ENCODE measurements around the gene SNAPIN. TPM values are rescaled to one million over a fixed set of nuclear protein-coding genes. Genes with fewer than 3 reads are reported as not detected.

SNAPIN gene
- total RNA-seq, 1 experiment from 2014 or later, result 23.4 TPM

- CTCF ChIA-PET, result interaction anchor here (0.8 to 1.2 kb wide), 3 partner anchors 31 to 84 kb away, joined by 3 to 4 read pairs (median 3); partner anchors contain the start of gene S100A13
- Mint-ChIP-seq H3K36me3 (no peaks in the 10 kb centered on the region), H3K4me3 (no peak overlapping the region)
These were observed 52.5 kb downstream of the SNAPIN start for GRCh38 chr1:153711026-153711425.

More at GRCh38 chr1:153711026-153711425, 52.5 kb downstream of the SNAPIN start:
- no peak for ATAC-seq
- POLR2A ChIA-PET, result no interaction called here
- DNase-seq (ENCODE audit: low spot score), result no peak
- Mint-ChIP-seq H3K27me3 (ENCODE audit: low read depth) (no peaks in the 10 kb centered on the region; the same call in 1 of the 2 replicates), H3K9me3 (no peaks in the 10 kb centered on the region), H3K4me1 (peaks cover 4% of the 10 kb centered on the region; the same call in 1 of the 2 replicates), H3K27ac (0 out of 2 replicates have a peak overlapping the region, but pooled peaks have one; percentile 4)
- TF ChIP-seq ZNF219 (CRISPR knock-in tag; IDR thresholded peaks at IDR 0.05; ENCODE audit: borderline replicate concordance), result no peak
- no peak for TF ChIP-seq MYBL2 (CRISPR knock-in tag; IDR thresholded peaks at IDR 0.05)
- no peak for TF ChIP-seq HMGA2 (CRISPR knock-in tag; IDR thresholded peaks at IDR 0.05)
- TF ChIP-seq, protein P1, sequence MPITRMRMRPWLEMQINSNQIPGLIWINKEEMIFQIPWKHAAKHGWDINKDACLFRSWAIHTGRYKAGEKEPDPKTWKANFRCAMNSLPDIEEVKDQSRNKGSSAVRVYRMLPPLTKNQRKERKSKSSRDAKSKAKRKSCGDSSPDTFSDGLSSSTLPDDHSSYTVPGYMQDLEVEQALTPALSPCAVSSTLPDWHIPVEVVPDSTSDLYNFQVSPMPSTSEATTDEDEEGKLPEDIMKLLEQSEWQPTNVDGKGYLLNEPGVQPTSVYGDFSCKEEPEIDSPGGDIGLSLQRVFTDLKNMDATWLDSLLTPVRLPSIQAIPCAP (CRISPR knock-in tag; IDR thresholded peaks at IDR 0.05), result no peak
- no peak for TF ChIP-seq USF1 (CRISPR knock-in tag; IDR thresholded peaks at IDR 0.05)
- no peak for TF ChIP-seq JUN (CRISPR knock-in tag; IDR thresholded peaks at IDR 0.05)

Small RNA genes lying within 50 kb of the gene (microRNA-seq; reads per million reads assigned to microRNA genes)
- gene MIR8083 (ENCODE audit: borderline number of aligned reads), result not detected

Other genes starting within 250 kb of the SNAPIN start
- not detected in 3 replicates for gene S100A7A, start 242.2 kb upstream of the SNAPIN start, total RNA-seq (2021)
- gene S100A7, start 198.1 kb upstream of the SNAPIN start, total RNA-seq (2021), result not detected in 3 replicates
- gene S100A6, start 122.7 kb upstream of the SNAPIN start, total RNA-seq (2021), result 19.2 to 32.0 TPM (median 30.8 TPM) in 3 replicates
- gene S100A5, start 117.8 kb upstream of the SNAPIN start, total RNA-seq (2021), result not detected in 3 replicates
- gene S100A4, start 112.9 kb upstream of the SNAPIN start, total RNA-seq (2021), result 22.7 to 32.0 TPM (median 31.7 TPM) in 3 replicates
- gene S100A3, start 109.4 kb upstream of the SNAPIN start, total RNA-seq (2021), result 0.33 TPM in 1 of 3 replicates, not detected in the others
- 0.74 to 1.6 TPM (median 0.80 TPM) in 3 replicates for gene S100A2, start 92.9 kb upstream of the SNAPIN start, total RNA-seq (2021)
- 14.6 to 17.6 TPM (median 16.8 TPM) in 3 replicates for gene S100A16, start 45.6 kb upstream of the SNAPIN start, total RNA-seq (2021)
- 1.4 to 2.1 TPM (median 1.5 TPM) in 3 replicates for gene S100A14, start 42.4 kb upstream of the SNAPIN start, total RNA-seq (2021)
- gene S100A13, start 31.2 kb upstream of the SNAPIN start, total RNA-seq (2021), result 68.4 to 84.2 TPM (median 73.9 TPM) in 3 replicates
- 1.3 to 2.0 TPM (median 1.7 TPM) in 3 replicates for gene S100A1, start 30.3 kb upstream of the SNAPIN start, total RNA-seq (2021)
- gene CHTOP, start 24.6 kb upstream of the SNAPIN start, total RNA-seq (2021), result 101 to 105 TPM (median 104 TPM) in 3 replicates
- 311 to 337 TPM (median 313 TPM) in 3 replicates for gene ILF2, start 12.3 kb downstream of the SNAPIN start, total RNA-seq (2021)
- gene NPR1, start 20.0 kb downstream of the SNAPIN start, total RNA-seq (2021), result 13.2 to 16.5 TPM (median 15.9 TPM) in 3 replicates
- gene INTS3, start 69.3 kb downstream of the SNAPIN start, total RNA-seq (2021), result 66.8 to 71.3 TPM (median 70.5 TPM) in 3 replicates
- 36.3 to 38.9 TPM (median 36.9 TPM) in 3 replicates for gene SLC27A3, start 116.7 kb downstream of the SNAPIN start, total RNA-seq (2021)

All from WTC11 (cell line).